Glutamatergic neuron (in vitro differentiated cells): Measurements from ENCODE around the gene MRC1. TPM values are rescaled to one million over a fixed set of nuclear protein-coding genes. Genes with fewer than 3 reads are reported as not detected.

ENCODE experiments used
- DNase-seq: peaks from one replicate; pipeline ENCODE4 v3.0.0; 2022
- H3K27ac Mint-ChIP-seq: one replicate; pipeline ENCODE4 v1.8.0; 2020; ENCODE audit warnings: mild to moderate bottlenecking, mixed read lengths, inconsistent platforms; ENCODE audit not compliant: unreplicated experiment
- H3K27me3 Mint-ChIP-seq: one replicate; pipeline ENCODE4 v1.8.0; 2020; ENCODE audit warnings: mild to moderate bottlenecking, moderate library complexity, mixed read lengths, inconsistent platforms; ENCODE audit not compliant: unreplicated experiment
- H3K36me3 Mint-ChIP-seq: one replicate; pipeline ENCODE4 v1.8.0; 2020; ENCODE audit warnings: mild to moderate bottlenecking, mixed read lengths, inconsistent platforms; ENCODE audit not compliant: unreplicated experiment
- H3K4me1 Mint-ChIP-seq: one replicate; pipeline ENCODE4 v1.8.0; 2020; ENCODE audit warnings: mild to moderate bottlenecking, low read depth, mixed read lengths, inconsistent platforms; ENCODE audit not compliant: unreplicated experiment
- H3K4me3 Mint-ChIP-seq: one replicate; pipeline ENCODE4 v1.8.0; 2020; ENCODE audit warnings: mild to moderate bottlenecking, mixed read lengths, inconsistent platforms; ENCODE audit not compliant: unreplicated experiment
- H3K9me3 Mint-ChIP-seq: one replicate; pipeline ENCODE4 v1.8.0; 2020; ENCODE audit warnings: mild to moderate bottlenecking, moderate library complexity, mixed read lengths, inconsistent platforms; ENCODE audit not compliant: unreplicated experiment
- CTCF ChIP-seq: fragments of 200-600 bp; sonication (generic); IDR thresholded peaks from one replicate; pipeline ENCODE4 v1.5.0; 2021; ENCODE audit not compliant: partially characterized antibody, unreplicated experiment
- total RNA-seq: library from RNA; stranded (reverse); fragmentation: NEBNext Ultra II Directional; extraction: Animal tissue kit (Norgen Biotek cat#: 25700); gene quantifications from one replicate; pipeline ENCODE4 v1.2.1, GENCODE V29; 2021; ENCODE audit not compliant: unreplicated experiment

Gene MRC1
- total RNA-seq, 1 donor from 2014 or later, result 7.9 TPM

- TF ChIP-seq CTCF, result no peak
Observed at GRCh38 chr10:17816199-17816598, 7.1 kb downstream of the MRC1 start.

GRCh38 chr10:17817316-17817715 is 8.2 kb downstream of the MRC1 start:
- no peaks in the 10 kb centered on the region for H3K36me3 Mint-ChIP-seq
- no peaks in the 10 kb centered on the region for H3K27me3 Mint-ChIP-seq
- no peak for DNase-seq
- no peak overlapping the region for H3K4me3 Mint-ChIP-seq
- no peak for TF ChIP-seq CTCF
- H3K9me3 Mint-ChIP-seq, result no peaks in the 10 kb centered on the region
- no peaks in the 10 kb centered on the region for H3K4me1 Mint-ChIP-seq
- H3K27ac Mint-ChIP-seq, result no peak overlapping the region

More at GRCh38 chr10:17816199-17816598, 7.1 kb downstream of the MRC1 start:
- Mint-ChIP-seq H3K4me1 (no peaks in the 10 kb centered on the region), H3K27ac (no peak overlapping the region), H3K4me3 (no peak overlapping the region), H3K9me3 (no peaks in the 10 kb centered on the region), H3K27me3 (no peaks in the 10 kb centered on the region), H3K36me3 (no peaks in the 10 kb centered on the region)
- DNase-seq, result no peak

GRCh38 chr10:17817790-17818189 is 8.6 kb downstream of the MRC1 start:
- H3K27ac Mint-ChIP-seq, result no peak overlapping the region
- H3K36me3 Mint-ChIP-seq, result no peaks in the 10 kb centered on the region
- no peaks in the 10 kb centered on the region for H3K9me3 Mint-ChIP-seq
- TF ChIP-seq CTCF, result no peak
- no peaks in the 10 kb centered on the region for H3K4me1 Mint-ChIP-seq
- no peak for DNase-seq
- no peaks in the 10 kb centered on the region for H3K27me3 Mint-ChIP-seq
- H3K4me3 Mint-ChIP-seq, result no peak overlapping the region

- DNase-seq, result no peak
- Mint-ChIP-seq H3K4me3 (no peak overlapping the region), H3K27ac (no peak overlapping the region), H3K9me3 (no peaks in the 10 kb centered on the region), H3K27me3 (no peaks in the 10 kb centered on the region), H3K36me3 (no peaks in the 10 kb centered on the region), H3K4me1 (no peaks in the 10 kb centered on the region)
- no peak for TF ChIP-seq CTCF
Observed at GRCh38 chr10:17819836-17820235, 10.7 kb downstream of the MRC1 start.

GRCh38 chr10:17820943-17821342 is 11.8 kb downstream of the MRC1 start:
- Mint-ChIP-seq H3K4me1 (no peaks in the 10 kb centered on the region), H3K27me3 (no peaks in the 10 kb centered on the region), H3K4me3 (no peak overlapping the region), H3K36me3 (no peaks in the 10 kb centered on the region), H3K9me3 (no peaks in the 10 kb centered on the region), H3K27ac (no peak overlapping the region)
- DNase-seq, result no peak
- no peak for TF ChIP-seq CTCF
